ENCODE measurements around the gene AKAP3.

GRCh38 chr12:4665236-4665635 is 16.4 kb upstream of the AKAP3 start:
- TF ChIP-seq POLR2A (IDR thresholded peaks at IDR 0.05), result no peak
- no peak for TF ChIP-seq CTCF (IDR thresholded peaks at IDR 0.05)
